ENCODE measurements around the gene CCDC34. TPM values are rescaled to one million over a fixed set of nuclear protein-coding genes. Genes with fewer than 3 reads are reported as not detected.

The CCDC34 gene
- total RNA-seq, 2 experiments from 2014 or later = 1.3 to 1.6 TPM

- Histone ChIP-seq H3K4me1 (ENCODE audit: insufficient read depth, low read length) (no peaks in the 10 kb centered on the region), H3K27ac (ENCODE audit: low read depth in 1 of 2, low read length in 2 of 2) (no peak overlapping the region), H3K36me3 (ENCODE audit: insufficient read depth, low read length) (no peaks in the 10 kb centered on the region), H3K4me3 (ENCODE audit: low read length) (no peak overlapping the region), H3K9me3 (ENCODE audit: control insufficient read depth in 1 of 2, insufficient read depth in 1 of 2, low read length in 2 of 2) (no peaks in the 10 kb centered on the region), H3K27me3 (ENCODE audit: control insufficient read depth in 1 of 2, insufficient read depth in 2 of 2, low read length in 2 of 2) (no peaks in the 10 kb centered on the region)
- no peak for DNase-seq
- H3K9me3 Mint-ChIP-seq = no peaks in the 10 kb centered on the region
- ATAC-seq (ENCODE audit: poor library complexity) = no peak
- H3K4me1 Mint-ChIP-seq (ENCODE audit: low read depth) = no peaks in the 10 kb centered on the region
- no peaks in the 10 kb centered on the region for H3K36me3 Mint-ChIP-seq (ENCODE audit: low read depth)
- no peak for TF ChIP-seq CTCF (IDR thresholded peaks at IDR 0.05)
- intact Hi-C loops (cut with DNase I, micrococcal nuclease) = loop anchor here in 1 of 2 experiments (10.0 kb wide), 1 partner anchor 61 kb away; no protein-coding TSS in a partner anchor
- no peaks in the 10 kb centered on the region for H3K27me3 Mint-ChIP-seq
- ChIA-PET CTCF (interaction anchor here (1.1 kb wide), 1 partner anchor 13 kb away, joined by 3 read pairs; no protein-coding TSS in a partner anchor), POLR2A (no interaction called here)
- H3K27ac Mint-ChIP-seq = no peak overlapping the region
- no peak overlapping the region for H3K4me3 Mint-ChIP-seq
These were observed 11.0 kb upstream of the CCDC34 start for GRCh38 chr11:27373856-27374602.

GRCh38 chr11:27373392-27373791, 10.4 kb upstream of the CCDC34 start:
- Histone ChIP-seq H3K36me3 (ENCODE audit: insufficient read depth, low read length) (no peaks in the 10 kb centered on the region), H3K27me3 (ENCODE audit: control insufficient read depth in 1 of 2, insufficient read depth in 2 of 2, low read length in 2 of 2) (no peaks in the 10 kb centered on the region), H3K4me1 (ENCODE audit: insufficient read depth, low read length) (no peaks in the 10 kb centered on the region), H3K27ac (ENCODE audit: low read depth in 1 of 2, low read length in 2 of 2) (no peak overlapping the region), H3K9me3 (ENCODE audit: control insufficient read depth in 1 of 2, insufficient read depth in 1 of 2, low read length in 2 of 2) (no peaks in the 10 kb centered on the region), H3K4me3 (ENCODE audit: low read length) (no peak overlapping the region)
- no peak for DNase-seq
- no peak overlapping the region for H3K27ac Mint-ChIP-seq
- H3K4me1 Mint-ChIP-seq (ENCODE audit: low read depth) = no peaks in the 10 kb centered on the region
- intact Hi-C loops (cut with DNase I, micrococcal nuclease) = loop anchor here in 1 of 2 experiments (10.0 kb wide), 1 partner anchor 61 kb away; no protein-coding TSS in a partner anchor
- no peak for TF ChIP-seq CTCF (IDR thresholded peaks at IDR 0.05)
- ATAC-seq (ENCODE audit: poor library complexity) = no peak
- no peaks in the 10 kb centered on the region for H3K9me3 Mint-ChIP-seq
- no peaks in the 10 kb centered on the region for H3K27me3 Mint-ChIP-seq
- ChIA-PET CTCF (interaction anchor here (1.1 kb wide), 1 partner anchor 13 kb away, joined by 3 read pairs; no protein-coding TSS in a partner anchor), POLR2A (no interaction called here)
- H3K4me3 Mint-ChIP-seq = no peak overlapping the region
- H3K36me3 Mint-ChIP-seq (ENCODE audit: low read depth) = no peaks in the 10 kb centered on the region

GRCh38 chr11:27372164-27372563, 9.1 kb upstream of the CCDC34 start:
- no peaks in the 10 kb centered on the region for H3K4me1 Mint-ChIP-seq (ENCODE audit: low read depth)
- CTCF ChIA-PET = interaction anchor here (0.6 kb wide), 1 partner anchor 120 kb away, joined by 3 read pairs; no protein-coding TSS in a partner anchor

More at GRCh38 chr11:27372164-27372563, 9.1 kb upstream of the CCDC34 start:
- Histone ChIP-seq H3K27me3 (ENCODE audit: control insufficient read depth in 1 of 2, insufficient read depth in 2 of 2, low read length in 2 of 2) (no peaks in the 10 kb centered on the region), H3K27ac (ENCODE audit: low read depth in 1 of 2, low read length in 2 of 2) (no peak overlapping the region), H3K36me3 (ENCODE audit: insufficient read depth, low read length) (no peaks in the 10 kb centered on the region), H3K4me3 (ENCODE audit: low read length) (no peak overlapping the region), H3K9me3 (ENCODE audit: control insufficient read depth in 1 of 2, insufficient read depth in 1 of 2, low read length in 2 of 2) (no peaks in the 10 kb centered on the region), H3K4me1 (ENCODE audit: insufficient read depth, low read length) (no peaks in the 10 kb centered on the region)
- Mint-ChIP-seq H3K9me3 (no peaks in the 10 kb centered on the region), H3K4me3 (no peak overlapping the region), H3K27me3 (no peaks in the 10 kb centered on the region), H3K27ac (no peak overlapping the region), H3K36me3 (ENCODE audit: low read depth) (no peaks in the 10 kb centered on the region)
- intact Hi-C loops (cut with DNase I, micrococcal nuclease) = loop anchor here in 1 of 2 experiments (10.0 kb wide), 1 partner anchor 63 kb away; no protein-coding TSS in a partner anchor
- DNase-seq (no peak), ATAC-seq (ENCODE audit: poor library complexity) (no peak)
- TF ChIP-seq CTCF (IDR thresholded peaks at IDR 0.05) = no peak
- POLR2A ChIA-PET = no interaction called here
